ENCODE measurements around the gene C11orf21.

- TF ChIP-seq, protein P1, sequence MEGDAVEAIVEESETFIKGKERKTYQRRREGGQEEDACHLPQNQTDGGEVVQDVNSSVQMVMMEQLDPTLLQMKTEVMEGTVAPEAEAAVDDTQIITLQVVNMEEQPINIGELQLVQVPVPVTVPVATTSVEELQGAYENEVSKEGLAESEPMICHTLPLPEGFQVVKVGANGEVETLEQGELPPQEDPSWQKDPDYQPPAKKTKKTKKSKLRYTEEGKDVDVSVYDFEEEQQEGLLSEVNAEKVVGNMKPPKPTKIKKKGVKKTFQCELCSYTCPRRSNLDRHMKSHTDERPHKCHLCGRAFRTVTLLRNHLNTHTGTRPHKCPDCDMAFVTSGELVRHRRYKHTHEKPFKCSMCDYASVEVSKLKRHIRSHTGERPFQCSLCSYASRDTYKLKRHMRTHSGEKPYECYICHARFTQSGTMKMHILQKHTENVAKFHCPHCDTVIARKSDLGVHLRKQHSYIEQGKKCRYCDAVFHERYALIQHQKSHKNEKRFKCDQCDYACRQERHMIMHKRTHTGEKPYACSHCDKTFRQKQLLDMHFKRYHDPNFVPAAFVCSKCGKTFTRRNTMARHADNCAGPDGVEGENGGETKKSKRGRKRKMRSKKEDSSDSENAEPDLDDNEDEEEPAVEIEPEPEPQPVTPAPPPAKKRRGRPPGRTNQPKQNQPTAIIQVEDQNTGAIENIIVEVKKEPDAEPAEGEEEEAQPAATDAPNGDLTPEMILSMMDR (conservative IDR thresholded peaks at IDR 0.05 in 1 of 2, IDR thresholded peaks at IDR 0.05 in 1 of 2; ENCODE audit: extremely low read depth in 1 of 2, insufficient read depth in 1 of 2, low read depth in 1 of 2, low read length in 2 of 2): no peak
- TF ChIP-seq EZH2 (IDR thresholded peaks at IDR 0.05; ENCODE audit: borderline replicate concordance, low read length): no peak
Measured at GRCh38 chr11:2270322-2271076, 31.2 kb downstream of the C11orf21 start, which contains the start of gene ASCL2.
